GM21529 (cell line): ENCODE results near the gene INPP5B.

Experiments
- ATAC-seq: cut with Tn5 transposase; IDR thresholded peaks from one replicate; pipeline ENCODE4 v1.9.1; 2021; ENCODE audit not compliant: unreplicated experiment

The INPP5B gene

DNA sequence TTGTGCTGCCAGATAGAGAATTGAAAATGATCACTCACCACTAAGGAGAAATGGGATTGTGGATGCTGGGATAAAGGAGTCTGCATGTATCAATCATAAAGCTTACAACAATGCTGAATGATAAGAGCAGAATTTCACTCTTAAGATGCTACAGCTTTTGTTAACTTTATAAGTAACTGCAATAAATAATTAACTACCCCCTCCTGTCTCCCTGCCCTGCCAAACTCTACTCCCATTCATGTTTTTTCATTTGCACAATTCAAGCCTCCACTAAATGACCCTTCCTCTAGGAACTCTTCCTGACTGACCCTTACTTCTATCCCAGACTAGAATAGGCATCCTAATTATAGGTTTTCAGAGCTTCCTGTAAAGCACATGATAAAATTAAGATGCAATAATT lies 102.3 kb downstream of the INPP5B start:
- no peak for ATAC-seq

DNA sequence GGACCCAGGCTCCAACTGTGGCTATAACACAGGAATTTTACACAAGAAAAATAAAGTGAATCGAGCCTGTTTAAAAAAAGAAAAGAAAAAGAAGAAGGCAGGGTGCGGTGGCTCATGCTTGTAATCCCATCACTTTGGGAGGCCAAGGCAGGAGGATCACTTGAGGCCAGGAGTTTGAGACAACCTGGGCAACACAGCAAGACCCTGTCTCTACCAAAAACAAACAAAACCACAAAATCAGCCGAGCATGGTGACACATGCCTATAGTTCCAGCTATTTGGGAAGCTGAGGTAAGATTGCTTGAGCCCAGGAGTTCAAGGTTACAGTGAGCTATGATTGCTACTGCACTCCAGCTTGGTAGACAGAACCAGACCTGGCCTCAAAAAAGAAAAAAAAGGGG lies 105.2 kb downstream of the INPP5B start:
- ATAC-seq = no peak

GRCh38 chr1:37840711-37841110 lies 106.1 kb downstream of the INPP5B start:
- ATAC-seq = no peak

- no peak for ATAC-seq
Observed at GRCh38 chr1:37839676-37840075, 107.2 kb downstream of the INPP5B start.

DNA sequence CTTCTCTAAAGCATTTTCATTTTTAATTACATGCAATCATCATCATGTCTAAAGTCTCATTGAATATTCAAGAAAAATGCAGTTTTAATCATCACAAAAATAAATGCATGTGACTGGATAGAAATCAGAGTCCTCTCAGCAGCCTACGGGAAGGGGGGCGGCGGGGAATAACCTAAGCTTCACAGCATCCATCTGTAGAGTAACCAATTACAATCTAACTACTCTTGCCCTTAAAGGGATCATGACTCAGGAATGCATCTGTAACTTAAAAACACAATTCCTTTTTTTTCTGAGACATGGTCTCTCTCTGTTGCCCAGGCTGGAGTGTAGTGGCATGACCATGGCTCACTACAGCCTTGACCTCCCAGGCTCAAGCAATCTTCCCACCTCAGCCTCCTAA lies 110.1 kb downstream of the INPP5B start:
- ATAC-seq = no peak

DNA sequence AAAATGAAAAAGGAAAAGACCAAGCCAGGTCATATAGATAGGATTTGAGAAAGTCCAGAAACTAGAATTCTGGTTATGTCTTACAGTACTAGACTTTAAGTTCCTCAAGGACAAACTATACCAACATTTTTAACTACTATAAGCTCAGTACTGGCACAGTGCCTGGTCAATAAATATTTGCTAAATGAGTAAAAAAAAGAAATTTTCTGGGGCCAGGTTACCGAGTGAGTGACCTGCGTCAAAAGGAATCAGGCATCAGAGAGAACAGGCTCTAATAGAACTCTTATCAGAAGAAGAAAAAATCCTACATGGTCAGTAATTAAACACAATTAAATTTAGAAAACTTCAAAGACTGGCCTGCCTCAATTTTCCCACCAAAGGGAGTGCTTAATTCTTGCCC lies 115.0 kb downstream of the INPP5B start:
- ATAC-seq = no peak

GRCh38 chr1:37831109-37831508 lies 115.7 kb downstream of the INPP5B start:
- no peak for ATAC-seq

DNA sequence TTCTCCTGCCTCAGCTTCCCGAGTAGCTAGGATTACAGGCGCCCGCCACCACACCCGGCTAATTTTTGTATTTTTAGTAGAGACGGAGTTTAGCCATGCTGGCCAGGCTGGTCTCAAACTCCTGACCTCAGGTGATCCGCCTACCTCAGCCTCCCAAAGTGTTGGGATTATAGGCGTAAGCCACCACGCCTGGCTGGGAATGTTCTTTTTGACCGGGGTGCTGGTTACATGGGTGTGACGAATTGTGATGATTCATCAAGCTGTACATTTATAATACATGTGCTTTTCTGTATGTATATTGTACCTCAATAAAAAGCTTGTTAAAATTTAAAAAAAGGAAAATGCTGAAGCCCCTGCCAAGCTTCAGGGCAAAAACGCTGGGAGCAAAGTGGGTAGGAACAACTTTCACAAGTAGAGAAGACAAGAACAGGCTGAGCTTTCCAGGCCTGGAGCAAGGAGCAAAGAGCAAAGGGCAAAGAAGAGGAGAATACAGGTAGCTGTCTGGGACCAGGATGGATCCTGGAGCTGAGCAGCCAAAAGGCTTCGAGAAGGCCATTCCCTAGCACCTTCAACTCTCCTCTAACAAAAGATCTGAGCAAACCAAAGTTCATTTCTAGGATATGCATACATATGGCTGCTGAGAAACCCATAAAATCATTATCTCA lies 118.3 kb downstream of the INPP5B start:
- no peak for ATAC-seq

GRCh38 chr1:37825506-37825905 lies 121.3 kb downstream of the INPP5B start:
- no peak for ATAC-seq

GRCh38 chr1:37824001-37824400 lies 122.9 kb downstream of the INPP5B start:
- ATAC-seq = no peak

- no peak for ATAC-seq
Observed at GRCh38 chr1:37822906-37823815, 123.7 kb downstream of the INPP5B start.

DNA sequence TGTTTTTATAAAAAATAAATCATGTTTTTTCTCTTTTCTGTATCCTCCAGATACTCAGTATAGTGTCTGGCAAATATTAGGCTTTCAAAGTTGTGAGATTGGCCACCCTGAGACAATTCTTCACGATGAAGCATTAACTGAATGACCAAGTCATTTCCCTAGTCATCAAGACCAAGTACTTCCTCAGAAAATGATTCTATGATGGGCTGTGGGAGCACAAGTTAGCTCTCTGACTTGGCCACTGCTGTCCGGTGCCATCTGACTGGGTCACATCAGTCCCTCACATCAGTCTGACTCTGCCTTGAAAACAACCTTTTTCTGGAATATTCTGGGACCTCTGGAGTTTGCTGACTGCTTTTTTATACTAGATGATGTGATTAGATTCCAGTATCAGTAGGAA lies 125.4 kb downstream of the INPP5B start:
- no peak for ATAC-seq

DNA sequence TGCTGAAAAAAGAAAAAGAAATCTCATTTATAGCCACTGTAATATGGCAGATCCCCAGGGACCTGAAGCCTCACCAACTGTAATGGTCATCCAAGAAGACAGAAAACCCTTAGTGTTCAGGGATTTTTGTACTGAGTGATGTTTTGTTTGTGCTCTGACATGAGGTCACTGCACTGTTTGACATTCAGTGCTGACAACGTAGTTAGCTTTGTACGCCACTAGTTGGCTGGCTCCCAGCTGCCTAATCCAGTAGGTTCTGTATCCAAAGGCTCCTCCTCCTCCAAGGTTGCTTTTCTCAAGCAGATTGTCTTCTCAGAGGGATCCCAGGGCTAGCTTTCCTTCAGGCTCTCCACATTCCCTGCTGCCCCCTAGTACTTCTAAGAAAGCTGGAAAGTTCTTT lies 129.4 kb downstream of the INPP5B start:
- ATAC-seq = no peak

- no peak for ATAC-seq
Observed at GRCh38 chr1:37814252-37814651, 132.6 kb downstream of the INPP5B start.

- no peak for ATAC-seq
Observed at GRCh38 chr1:37813529-37814145, 133.2 kb downstream of the INPP5B start.

GRCh38 chr1:37811027-37811655 lies 135.7 kb downstream of the INPP5B start:
- ATAC-seq = no peak
